GM20431 (cell line): ENCODE data around the gene EIF4G1.
"Not testable (repeated sequence)": the region's sequence is repeated elsewhere in the genome, so short reads cannot be mapped to it uniquely, and the experiment has no call there.

Experiments used
- in situ Hi-C: fragments of 300-500 bp; cut with MseI, MboI; formaldehyde crosslinking; loops from one replicate; pipeline ENCODE4 v1.15.0; 2020; ENCODE audit warnings: low sequenced_read_pairs; ENCODE audit not compliant: unreplicated experiment

The EIF4G1 gene

GRCh38 chr3:184333700-184334099, 19.3 kb downstream of the EIF4G1 start:
- in situ Hi-C loops, result no loop called here

DNA sequence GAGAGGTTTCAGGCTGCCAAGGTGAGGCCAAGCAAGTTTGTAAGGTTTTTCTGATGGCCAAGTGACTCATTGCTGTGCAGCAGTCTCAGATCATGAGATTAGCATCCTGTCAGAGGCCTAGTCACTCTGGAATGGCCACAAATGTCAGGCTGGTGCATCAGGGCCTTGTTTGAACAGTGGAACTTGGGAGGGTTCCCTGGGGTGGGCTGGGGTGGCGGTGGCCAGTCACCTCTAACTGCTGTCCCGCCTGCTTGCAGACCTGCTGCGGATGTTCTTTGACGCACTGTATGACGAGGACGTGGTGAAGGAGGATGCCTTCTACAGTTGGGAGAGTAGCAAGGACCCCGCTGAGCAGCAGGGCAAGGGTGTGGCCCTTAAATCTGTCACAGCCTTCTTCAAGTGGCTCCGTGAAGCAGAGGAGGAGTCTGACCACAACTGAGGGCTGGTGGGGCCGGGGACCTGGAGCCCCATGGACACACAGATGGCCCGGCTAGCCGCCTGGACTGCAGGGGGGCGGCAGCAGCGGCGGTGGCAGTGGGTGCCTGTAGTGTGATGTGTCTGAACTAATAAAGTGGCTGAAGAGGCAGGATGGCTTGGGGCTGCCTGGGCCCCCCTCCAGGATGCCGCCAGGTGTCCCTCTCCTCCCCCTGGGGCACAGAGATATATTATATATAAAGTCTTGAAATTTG, 20.2 kb downstream of the EIF4G1 start:
- in situ Hi-C loops, result no loop called here

GRCh38 chr3:184335291-184335660, 20.9 kb downstream of the EIF4G1 start:
- in situ Hi-C loops, result no loop called here

GRCh38 chr3:184335661-184336546, 21.5 kb downstream of the EIF4G1 start:
- in situ Hi-C loops, result no loop called here

DNA sequence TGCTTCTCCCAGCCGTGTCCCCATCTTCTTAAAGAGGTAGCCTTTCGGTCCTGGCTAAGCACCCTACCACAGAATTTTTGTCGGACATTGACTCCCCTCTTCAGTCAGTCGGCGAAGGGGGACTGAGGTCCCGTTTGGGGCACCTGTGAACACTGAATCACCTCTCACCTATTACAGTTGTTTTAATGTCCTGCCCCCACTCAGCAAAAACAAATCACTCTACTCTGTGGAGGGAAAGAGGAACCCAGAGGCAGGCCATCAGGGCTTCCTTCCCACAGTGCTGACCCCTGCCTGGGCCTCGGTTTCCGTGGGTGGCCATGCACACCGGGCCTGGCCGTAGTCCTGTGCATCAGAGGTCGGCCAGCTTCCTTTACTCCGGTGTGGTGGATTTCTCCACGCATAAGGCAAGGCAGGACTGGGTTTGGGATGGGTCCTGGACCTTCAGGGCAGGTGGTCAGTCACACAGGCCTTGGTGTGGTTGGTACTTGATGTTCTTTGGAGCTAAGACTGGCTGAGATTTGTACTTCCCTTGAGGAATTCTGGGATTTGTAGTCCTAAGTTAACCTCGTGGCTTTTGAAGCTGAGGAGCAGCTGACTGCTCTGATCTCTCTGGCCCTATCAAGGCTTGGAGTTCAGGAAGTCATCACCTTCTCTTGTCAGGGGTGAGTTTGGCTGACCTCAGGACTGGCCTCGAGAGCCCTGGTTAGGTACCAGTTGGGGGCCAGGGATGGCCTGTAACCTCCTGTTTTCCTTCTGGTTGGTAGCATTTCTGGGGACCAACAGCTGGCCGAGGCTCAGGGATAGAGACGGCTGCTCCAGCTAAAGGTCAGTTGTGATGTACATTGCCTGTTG, 22.4 kb downstream of the EIF4G1 start:
- in situ Hi-C loops, result no loop called here

DNA sequence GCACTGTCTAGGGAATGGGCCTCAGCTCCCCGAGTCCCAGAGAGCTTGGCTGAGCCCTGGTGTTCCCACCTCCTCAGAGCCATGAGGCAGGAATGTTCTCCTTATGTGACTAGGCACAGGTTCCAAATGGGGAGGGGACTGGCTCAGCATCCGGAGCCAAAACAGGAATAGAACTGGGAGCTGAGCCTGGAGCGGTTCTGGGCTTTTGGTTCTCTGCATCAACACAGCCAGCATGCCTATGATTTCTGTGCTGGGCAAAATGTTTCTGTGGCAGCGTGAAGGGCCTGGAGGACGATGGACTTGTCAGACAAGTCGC, 23.0 kb downstream of the EIF4G1 start, which contains the start of gene FAM131A:
Gene FAM131A, plus strand, starts transcription at position 202 of the 316 bp plus-strand sequence. Its CDS starts 31 bp downstream, at position 233.
- in situ Hi-C loops, result no loop called here

DNA sequence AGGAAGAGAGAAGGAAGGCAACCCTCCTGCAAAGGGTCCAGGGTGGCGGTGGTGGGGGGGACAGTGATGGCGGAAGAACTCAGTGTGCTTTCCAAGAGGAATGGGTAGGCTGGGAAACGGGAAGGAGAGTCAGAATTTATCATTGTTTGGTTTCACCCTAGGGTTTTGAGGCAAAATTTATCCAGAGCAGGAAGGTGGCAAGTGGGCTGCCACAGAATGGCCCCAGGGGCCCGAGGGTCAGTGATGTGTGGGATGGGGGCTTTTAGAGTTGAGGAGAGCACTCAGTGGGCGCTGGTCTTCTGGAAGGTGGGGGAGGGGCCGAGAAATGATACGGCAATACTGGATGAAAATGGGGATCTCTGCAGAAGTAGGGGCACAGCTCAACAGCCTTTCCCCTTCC, 23.6 kb downstream of the EIF4G1 start:
- in situ Hi-C loops, result no loop called here

DNA sequence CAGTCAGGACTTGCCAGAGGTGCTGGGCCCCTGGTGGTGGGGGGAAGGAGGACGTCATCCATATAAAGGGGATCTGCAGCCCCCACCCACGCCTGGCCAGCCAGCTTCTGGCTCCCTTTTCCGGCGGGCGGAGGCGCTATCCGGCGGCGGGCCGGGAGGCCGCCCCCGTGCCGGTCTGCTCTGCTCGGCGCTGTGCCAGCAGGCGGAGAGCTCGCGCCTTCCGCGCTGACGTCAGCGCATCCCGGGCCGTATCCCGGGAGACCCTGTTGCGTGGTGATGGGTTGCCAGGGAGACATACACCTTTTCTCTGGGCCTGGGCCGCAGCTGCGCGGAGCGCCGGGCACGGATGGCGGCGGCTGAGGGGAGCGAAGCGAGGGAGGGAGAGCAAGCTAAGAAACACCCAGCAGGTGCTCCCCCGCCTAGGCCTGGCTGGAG, 24.1 kb downstream of the EIF4G1 start:
- in situ Hi-C loops, result no loop called here

- in situ Hi-C loops, result no loop called here
Measured at GRCh38 chr3:184339001-184339400, 24.6 kb downstream of the EIF4G1 start.

DNA sequence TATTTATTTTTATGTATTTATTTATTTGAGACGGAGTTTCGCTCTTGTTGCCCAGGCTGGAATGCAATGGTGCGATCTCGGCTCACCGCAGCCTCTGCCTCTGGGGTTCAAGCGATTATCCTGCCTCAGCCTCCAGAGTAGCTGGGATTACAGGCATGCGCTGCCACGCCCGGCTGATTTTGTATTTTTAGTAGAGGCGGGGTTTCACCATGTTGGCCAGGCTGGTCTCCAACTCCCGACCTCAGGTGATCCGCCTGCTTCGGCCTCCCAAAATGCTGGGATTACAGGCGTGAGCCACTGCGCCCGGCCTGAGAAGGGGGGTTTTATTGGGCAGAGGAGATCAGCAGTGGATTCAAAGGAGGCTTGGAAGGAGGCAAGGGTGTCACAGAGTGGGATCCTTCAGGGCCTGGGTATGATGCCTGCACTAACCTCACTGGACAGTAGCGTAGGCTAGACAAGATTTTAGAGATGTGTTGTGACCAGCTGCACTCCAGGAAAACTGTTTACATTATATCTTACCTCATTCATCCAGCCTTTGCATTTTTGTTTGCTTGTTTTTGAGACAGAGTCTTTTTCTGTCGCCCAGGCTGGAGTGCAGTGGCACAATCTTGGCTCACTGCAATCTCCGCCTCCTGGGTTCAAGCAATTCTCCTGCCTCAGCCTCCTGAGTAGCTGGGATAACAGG, 25.2 kb downstream of the EIF4G1 start:
- in situ Hi-C loops, result not testable (repeated sequence)

- in situ Hi-C loops, result no loop called here
Measured at GRCh38 chr3:184341925-184342324, 27.5 kb downstream of the EIF4G1 start.

DNA sequence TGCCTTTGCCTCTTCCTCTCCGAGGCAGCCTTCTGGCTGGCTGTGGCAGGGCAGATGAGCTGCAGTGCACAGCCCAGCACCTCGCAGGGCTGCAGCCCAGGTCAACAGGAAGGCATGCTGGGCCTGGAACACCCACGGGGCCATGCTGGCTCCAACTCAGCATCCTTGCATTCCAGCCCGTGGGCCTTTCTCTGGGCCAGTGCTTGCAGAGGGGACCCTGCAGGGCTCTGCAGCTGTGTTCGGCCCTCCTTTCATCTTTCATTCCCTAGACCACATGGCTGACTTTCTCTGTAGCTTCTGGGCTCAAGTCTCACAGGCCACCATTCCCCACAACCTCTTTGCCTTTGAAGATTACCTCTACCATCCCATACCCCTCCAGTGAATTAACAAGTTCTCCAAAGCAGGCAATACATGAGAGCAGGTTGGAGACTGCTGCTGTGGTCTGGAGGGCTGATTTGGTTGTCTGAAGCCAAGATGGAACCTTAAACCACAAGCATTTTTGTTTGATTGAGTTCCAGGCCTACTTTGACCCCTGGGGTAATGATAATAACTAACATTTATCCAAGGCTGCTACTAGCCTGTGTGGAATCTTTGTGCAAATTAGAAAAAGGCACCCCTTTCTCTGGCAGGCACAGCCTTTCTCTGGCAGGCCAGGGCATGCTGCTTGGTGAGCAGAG, 28.9 kb downstream of the EIF4G1 start:
- in situ Hi-C loops, result no loop called here

DNA sequence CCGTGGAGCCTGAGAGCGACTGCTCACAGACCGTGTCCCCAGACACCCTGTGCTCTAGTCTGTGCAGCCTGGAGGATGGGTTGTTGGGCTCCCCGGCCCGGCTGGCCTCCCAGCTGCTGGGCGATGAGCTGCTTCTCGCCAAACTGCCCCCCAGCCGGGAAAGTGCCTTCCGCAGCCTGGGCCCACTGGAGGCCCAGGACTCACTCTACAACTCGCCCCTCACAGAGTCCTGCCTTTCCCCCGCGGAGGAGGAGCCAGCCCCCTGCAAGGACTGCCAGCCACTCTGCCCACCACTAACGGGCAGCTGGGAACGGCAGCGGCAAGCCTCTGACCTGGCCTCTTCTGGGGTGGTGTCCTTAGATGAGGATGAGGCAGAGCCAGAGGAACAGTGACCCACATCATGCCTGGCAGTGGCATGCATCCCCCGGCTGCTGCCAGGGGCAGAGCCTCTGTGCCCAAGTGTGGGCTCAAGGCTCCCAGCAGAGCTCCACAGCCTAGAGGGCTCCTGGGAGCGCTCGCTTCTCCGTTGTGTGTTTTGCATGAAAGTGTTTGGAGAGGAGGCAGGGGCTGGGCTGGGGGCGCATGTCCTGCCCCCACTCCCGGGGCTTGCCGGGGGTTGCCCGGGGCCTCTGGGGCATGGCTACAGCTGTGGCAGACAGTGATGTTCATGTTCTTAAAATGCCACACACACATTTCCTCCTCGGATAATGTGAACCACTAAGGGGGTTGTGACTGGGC, 30.3 kb downstream of the EIF4G1 start:
- in situ Hi-C loops, result no loop called here

DNA sequence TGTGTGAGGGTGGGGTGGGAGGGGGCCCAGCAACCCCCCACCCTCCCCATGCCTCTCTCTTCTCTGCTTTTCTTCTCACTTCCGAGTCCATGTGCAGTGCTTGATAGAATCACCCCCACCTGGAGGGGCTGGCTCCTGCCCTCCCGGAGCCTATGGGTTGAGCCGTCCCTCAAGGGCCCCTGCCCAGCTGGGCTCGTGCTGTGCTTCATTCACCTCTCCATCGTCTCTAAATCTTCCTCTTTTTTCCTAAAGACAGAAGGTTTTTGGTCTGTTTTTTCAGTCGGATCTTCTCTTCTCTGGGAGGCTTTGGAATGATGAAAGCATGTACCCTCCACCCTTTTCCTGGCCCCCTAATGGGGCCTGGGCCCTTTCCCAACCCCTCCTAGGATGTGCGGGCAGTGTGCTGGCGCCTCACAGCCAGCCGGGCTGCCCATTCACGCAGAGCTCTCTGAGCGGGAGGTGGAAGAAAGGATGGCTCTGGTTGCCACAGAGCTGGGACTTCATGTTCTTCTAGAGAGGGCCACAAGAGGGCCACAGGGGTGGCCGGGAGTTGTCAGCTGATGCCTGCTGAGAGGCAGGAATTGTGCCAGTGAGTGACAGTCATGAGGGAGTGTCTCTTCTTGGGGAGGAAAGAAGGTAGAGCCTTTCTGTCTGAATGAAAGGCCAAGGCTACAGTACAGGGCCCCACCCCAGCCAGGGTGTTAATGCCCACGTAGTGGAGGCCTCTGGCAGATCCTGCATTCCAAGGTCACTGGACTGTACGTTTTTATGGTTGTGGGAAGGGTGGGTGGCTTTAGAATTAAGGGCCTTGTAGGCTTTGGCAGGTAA, 31.1 kb downstream of the EIF4G1 start:
- in situ Hi-C loops, result no loop called here

DNA sequence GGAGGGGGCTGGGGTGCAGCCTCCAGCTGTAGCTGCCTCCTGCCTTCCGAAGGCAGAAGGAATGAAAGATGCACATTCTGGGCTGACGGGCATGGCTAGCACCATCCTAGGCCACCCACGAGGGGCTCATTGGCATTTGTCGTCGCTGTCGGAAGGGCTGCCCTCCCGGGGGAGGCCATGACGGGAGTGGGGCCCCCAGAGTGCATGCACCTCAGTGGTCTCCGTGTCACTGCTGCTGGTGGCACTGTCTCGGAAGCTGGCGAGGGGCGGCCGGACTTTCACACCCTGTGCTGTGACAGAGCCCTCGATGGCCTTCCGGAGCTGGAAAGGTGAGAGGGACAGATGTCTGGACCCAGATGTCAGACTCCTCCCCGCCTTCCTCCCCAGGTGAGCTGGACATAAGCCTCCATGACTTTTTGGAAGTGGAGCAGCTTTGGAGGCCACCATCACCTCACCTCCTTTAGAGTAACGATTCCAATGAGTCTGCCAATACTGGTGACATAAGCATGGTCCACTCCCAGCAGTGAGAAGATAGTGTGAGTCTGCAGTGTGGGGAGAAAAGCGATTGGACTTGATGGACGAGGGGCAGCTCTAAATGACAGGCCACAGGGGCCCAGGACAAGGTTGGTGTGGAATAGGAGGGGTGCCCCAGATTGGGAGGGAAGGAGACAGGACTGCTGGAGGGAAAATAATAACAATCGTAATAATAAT, 32.2 kb downstream of the EIF4G1 start:
- in situ Hi-C loops, result no loop called here

DNA sequence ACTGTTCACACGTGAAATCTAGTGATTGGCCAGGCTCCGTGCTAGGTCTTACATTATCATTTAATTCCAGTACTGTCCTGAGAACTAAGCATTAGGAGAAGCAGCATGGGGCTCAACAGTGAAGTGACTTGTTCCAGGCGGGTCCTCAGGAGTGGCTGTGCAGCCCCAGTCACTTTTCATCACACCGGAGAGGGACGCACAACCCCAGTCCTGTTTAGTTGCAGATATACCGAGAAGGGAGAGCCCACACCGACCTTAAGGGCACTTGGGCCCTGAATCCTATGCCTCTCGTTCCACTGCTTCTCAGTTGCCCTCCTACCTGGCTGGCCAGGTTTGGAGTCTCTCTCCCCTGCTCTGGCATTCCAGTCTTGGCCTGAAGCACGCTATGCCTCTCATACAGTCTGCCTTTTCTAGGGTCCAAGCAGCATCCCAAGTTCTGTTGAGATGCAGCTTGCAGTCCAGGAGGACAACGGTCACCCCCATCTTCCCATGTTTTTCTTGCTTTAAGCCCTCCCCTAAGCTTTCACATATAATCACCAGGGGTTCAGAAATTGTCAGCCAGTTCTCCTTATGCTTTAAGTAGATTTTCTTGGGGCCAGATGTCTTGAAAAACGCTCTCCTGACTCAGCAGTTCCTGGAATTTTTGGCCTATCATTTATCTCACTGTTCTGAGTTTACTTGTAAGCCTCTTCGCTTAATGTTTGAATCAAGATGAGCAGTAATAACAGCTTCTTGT, 33.1 kb downstream of the EIF4G1 start:
- in situ Hi-C loops, result no loop called here

- in situ Hi-C loops, result no loop called here
Measured at GRCh38 chr3:184348057-184348382, 33.6 kb downstream of the EIF4G1 start.
